ENCODE results near the gene RNASEH2A. TPM values are rescaled to one million over a fixed set of nuclear protein-coding genes. Genes with fewer than 3 reads are reported as not detected.

RNASEH2A gene
- total RNA-seq, 1 donor = 22.9 TPM

- H3K4me3 ChIP-seq (ENCODE audit: low read depth, low read length) = peak overlapping the region; percentile 77
- no peak for TF ChIP-seq CTCF (IDR thresholded peaks at IDR 0.05; ENCODE audit: insufficient read depth, low read depth, low read length)
Observed at GRCh38 chr19:12789904-12790619, 16.3 kb upstream of the RNASEH2A start.

GRCh38 chr19:12790628-12791344 lies 15.6 kb upstream of the RNASEH2A start:
- DNase-seq (ENCODE audit: low read depth) = no peak
- TF ChIP-seq CTCF (IDR thresholded peaks at IDR 0.05; ENCODE audit: insufficient read depth, low read depth, low read length) = no peak
- peak overlapping the region; percentile 77 for H3K4me3 ChIP-seq (ENCODE audit: low read depth, low read length)

More at GRCh38 chr19:12789904-12790619, 16.3 kb upstream of the RNASEH2A start:
- DNase-seq (ENCODE audit: low read depth) = peak; percentile 98

- peak; percentile 98 for DNase-seq (ENCODE audit: low read depth)
- peak; percentile 2 for TF ChIP-seq CTCF (IDR thresholded peaks at IDR 0.05; ENCODE audit: insufficient read depth, low read depth, low read length)
- peak within 1 kb of the TSS; percentile 77 for H3K4me3 ChIP-seq (ENCODE audit: low read depth, low read length)
Observed at GRCh38 chr19:12791345-12792050, 14.9 kb upstream of the RNASEH2A start, which contains the start of gene JUNB. Gene JUNB, plus strand, starts transcription at chr19:12791486. Its CDS starts 286 bp downstream, at chr19:12791772.

- no peak for TF ChIP-seq CTCF (IDR thresholded peaks at IDR 0.05; ENCODE audit: insufficient read depth, low read depth, low read length)
- DNase-seq (ENCODE audit: low read depth) = peak; percentile 55
Observed at GRCh38 chr19:12792051-12792852, 14.1 kb upstream of the RNASEH2A start.

GRCh38 chr19:12792853-12793289 lies 13.5 kb upstream of the RNASEH2A start:
- TF ChIP-seq CTCF (IDR thresholded peaks at IDR 0.05; ENCODE audit: insufficient read depth, low read depth, low read length) = no peak
- peak overlapping the region; percentile 77 for H3K4me3 ChIP-seq (ENCODE audit: low read depth, low read length)
- no peak for DNase-seq (ENCODE audit: low read depth)

More at GRCh38 chr19:12792051-12792852, 14.1 kb upstream of the RNASEH2A start:
- peak overlapping the region; percentile 77 for H3K4me3 ChIP-seq (ENCODE audit: low read depth, low read length)
